ENCODE results near the gene NARS2. TPM values are rescaled to one million over a fixed set of nuclear protein-coding genes. Genes with fewer than 3 reads are reported as not detected.

Gene NARS2
- total RNA-seq, 3 donors from 2014 or later: 13.3 to 21.8 (median 19.0) TPM

DNA sequence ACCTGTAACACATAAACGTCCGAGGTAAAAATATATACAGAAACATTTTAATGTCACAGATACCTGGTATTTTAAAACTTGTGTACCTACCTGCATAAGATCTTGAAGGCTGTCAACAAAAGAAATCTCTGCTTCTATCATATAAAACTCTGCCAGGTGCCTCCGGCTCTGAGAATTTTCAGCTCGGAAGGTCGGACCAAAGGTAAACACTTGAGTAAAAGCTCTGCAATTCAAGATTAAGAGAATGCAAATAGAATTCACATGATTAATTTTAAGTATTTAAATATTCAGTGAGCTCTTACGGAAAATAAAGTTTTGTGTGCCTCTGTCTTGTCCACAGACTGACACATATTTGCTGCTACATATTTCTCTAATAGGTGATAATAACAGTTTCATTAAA lies 81.7 kb downstream of the NARS2 start:
- intact Hi-C loops (cut with DNase I; ENCODE audit: low total_unique reads): no loop called here
- Histone ChIP-seq H3K36me3 (no peaks in the 10 kb centered on the region), H3K4me1 (no peaks in the 10 kb centered on the region), H3K4me3 (no peak overlapping the region), H3K27ac (no peak overlapping the region), H3K9me3 (no peaks in the 10 kb centered on the region), H3K27me3 (no peaks in the 10 kb centered on the region)
- DNase-seq (ENCODE audit: low spot score in 2 of 2): no peak
- TF ChIP-seq POLR2AphosphoS5 (IDR thresholded peaks at IDR 0.05) (no peak), POLR2A (IDR thresholded peaks at IDR 0.05) (no peak)
- TF ChIP-seq, protein P1, sequence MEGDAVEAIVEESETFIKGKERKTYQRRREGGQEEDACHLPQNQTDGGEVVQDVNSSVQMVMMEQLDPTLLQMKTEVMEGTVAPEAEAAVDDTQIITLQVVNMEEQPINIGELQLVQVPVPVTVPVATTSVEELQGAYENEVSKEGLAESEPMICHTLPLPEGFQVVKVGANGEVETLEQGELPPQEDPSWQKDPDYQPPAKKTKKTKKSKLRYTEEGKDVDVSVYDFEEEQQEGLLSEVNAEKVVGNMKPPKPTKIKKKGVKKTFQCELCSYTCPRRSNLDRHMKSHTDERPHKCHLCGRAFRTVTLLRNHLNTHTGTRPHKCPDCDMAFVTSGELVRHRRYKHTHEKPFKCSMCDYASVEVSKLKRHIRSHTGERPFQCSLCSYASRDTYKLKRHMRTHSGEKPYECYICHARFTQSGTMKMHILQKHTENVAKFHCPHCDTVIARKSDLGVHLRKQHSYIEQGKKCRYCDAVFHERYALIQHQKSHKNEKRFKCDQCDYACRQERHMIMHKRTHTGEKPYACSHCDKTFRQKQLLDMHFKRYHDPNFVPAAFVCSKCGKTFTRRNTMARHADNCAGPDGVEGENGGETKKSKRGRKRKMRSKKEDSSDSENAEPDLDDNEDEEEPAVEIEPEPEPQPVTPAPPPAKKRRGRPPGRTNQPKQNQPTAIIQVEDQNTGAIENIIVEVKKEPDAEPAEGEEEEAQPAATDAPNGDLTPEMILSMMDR (IDR thresholded peaks at IDR 0.05): no peak

DNA sequence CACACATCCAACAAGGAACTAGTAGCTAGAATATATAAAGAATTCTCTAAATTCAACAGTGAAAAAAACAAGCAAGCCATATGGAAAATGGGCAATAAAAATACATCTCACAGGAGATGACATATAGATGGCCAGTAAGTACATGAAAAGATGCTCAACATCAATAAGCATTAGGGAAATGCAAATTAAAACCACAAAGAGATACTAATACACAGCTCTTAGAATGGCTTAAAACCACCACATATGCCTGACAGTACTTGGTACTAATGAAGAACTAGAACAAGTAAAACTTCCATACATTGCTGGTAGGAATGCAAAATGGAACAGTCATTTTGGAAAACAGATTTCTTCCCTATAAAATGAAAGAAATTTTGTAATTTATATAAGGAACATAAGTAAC lies 85.5 kb downstream of the NARS2 start:
- Histone ChIP-seq H3K36me3 (no peaks in the 10 kb centered on the region), H3K9me3 (no peaks in the 10 kb centered on the region), H3K4me3 (no peak overlapping the region), H3K27me3 (no peaks in the 10 kb centered on the region), H3K27ac (no peak overlapping the region), H3K4me1 (no peaks in the 10 kb centered on the region)
- no peak for TF ChIP-seq POLR2A (IDR thresholded peaks at IDR 0.05)
- TF ChIP-seq, protein P1 (IDR thresholded peaks at IDR 0.05): no peak
- no peak for TF ChIP-seq POLR2AphosphoS5 (IDR thresholded peaks at IDR 0.05)
- intact Hi-C loops (cut with DNase I; ENCODE audit: low total_unique reads): no loop called here
- DNase-seq (ENCODE audit: low spot score in 2 of 2): no peak

DNA sequence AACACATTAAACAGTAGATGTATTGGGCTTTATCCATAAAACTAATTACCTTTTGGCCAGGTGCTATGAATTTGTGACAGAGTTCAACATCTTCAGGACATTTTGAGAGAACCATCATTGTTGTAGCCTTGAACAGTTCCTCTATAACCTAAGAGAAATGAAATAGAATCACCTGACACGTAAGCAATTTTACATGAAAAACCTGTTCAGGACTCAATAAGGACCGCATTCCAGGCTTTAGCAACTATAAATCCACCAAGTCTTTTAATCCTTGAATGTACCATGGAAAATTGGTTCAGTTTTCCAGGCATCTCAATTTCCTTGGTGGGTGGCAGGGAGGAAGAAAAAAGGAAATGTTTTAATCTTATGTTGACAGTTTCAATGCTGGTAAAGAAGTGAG lies 96.1 kb downstream of the NARS2 start:
- TF ChIP-seq POLR2A (IDR thresholded peaks at IDR 0.05): no peak
- TF ChIP-seq, protein P1 (IDR thresholded peaks at IDR 0.05): no peak
- TF ChIP-seq POLR2AphosphoS5 (IDR thresholded peaks at IDR 0.05): no peak
- Histone ChIP-seq H3K4me1 (no peaks in the 10 kb centered on the region), H3K27me3 (no peaks in the 10 kb centered on the region), H3K9me3 (no peaks in the 10 kb centered on the region), H3K4me3 (no peak overlapping the region), H3K36me3 (no peaks in the 10 kb centered on the region), H3K27ac (no peak overlapping the region)
- DNase-seq (ENCODE audit: low spot score in 2 of 2): no peak
- intact Hi-C loops (cut with DNase I; ENCODE audit: low total_unique reads): no loop called here

DNA sequence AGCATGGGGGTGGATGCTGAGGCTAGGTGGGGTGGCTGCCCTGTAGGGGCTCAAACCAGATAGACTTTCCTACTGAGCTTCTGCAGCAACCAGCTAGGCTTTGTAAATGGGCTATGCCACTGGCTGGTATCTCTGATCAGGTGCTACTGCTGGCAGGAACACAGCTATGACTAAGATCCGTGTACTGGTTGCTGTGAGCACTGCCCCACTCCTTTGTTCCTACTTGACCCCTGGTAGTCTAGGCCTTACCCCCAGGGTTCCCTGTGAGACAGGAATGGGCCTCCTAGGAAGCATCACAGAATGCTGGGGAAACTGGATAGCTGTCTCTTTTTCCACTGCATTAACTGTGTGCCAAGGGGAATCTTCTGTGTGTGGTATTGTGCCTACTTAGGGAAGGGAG lies 98.6 kb downstream of the NARS2 start:
- intact Hi-C loops (cut with DNase I; ENCODE audit: low total_unique reads): no loop called here
- no peaks in the 10 kb centered on the region for H3K36me3 ChIP-seq
- no peak overlapping the region for H3K27ac ChIP-seq
- no peaks in the 10 kb centered on the region for H3K9me3 ChIP-seq
- H3K4me1 ChIP-seq: no peaks in the 10 kb centered on the region
- DNase-seq (ENCODE audit: low spot score in 2 of 2): no peak
- TF ChIP-seq POLR2AphosphoS5 (IDR thresholded peaks at IDR 0.05): no peak
- TF ChIP-seq POLR2A (IDR thresholded peaks at IDR 0.05): no peak
- TF ChIP-seq, protein P1 (IDR thresholded peaks at IDR 0.05): no peak
- H3K4me3 ChIP-seq: no peak overlapping the region
- no peaks in the 10 kb centered on the region for H3K27me3 ChIP-seq

DNA sequence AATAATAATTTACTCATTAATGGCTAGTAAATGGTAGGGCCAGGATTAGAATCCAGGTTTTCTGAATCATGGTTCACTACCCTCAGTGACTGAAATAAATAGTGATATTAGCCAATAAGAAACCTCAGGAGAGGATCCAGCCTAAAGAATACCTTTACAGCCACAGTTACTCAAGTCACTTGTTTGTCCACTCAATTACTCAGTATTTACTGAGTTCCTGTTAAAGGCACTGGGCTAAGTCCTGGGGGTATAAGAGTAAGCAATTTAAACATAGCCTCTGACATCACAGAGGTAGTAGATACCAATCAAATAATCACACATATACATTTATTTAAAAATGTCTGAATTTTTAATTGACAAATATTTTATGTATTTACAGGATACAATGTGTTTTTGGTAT lies 100.2 kb downstream of the NARS2 start:
- DNase-seq (ENCODE audit: low spot score in 2 of 2): no peak
- intact Hi-C loops (cut with DNase I; ENCODE audit: low total_unique reads): no loop called here
- Histone ChIP-seq H3K27ac (no peak overlapping the region), H3K27me3 (no peaks in the 10 kb centered on the region), H3K4me1 (no peaks in the 10 kb centered on the region), H3K36me3 (no peaks in the 10 kb centered on the region), H3K4me3 (no peak overlapping the region), H3K9me3 (no peaks in the 10 kb centered on the region)
- TF ChIP-seq, protein P1 (IDR thresholded peaks at IDR 0.05): no peak
- TF ChIP-seq POLR2AphosphoS5 (IDR thresholded peaks at IDR 0.05) (no peak), POLR2A (IDR thresholded peaks at IDR 0.05) (no peak)

Data from breast epithelium (tissue), 4 donors.